K562 (cell line): ENCODE results near the gene TP53I13. TPM values are rescaled to one million over a fixed set of nuclear protein-coding genes. Genes with fewer than 3 reads are reported as not detected.

Experiments
- ATAC-seq: fragments of 200-7000 bp; cut with Tn5 transposase; 3 replicates; pipeline ENCODE4 v1.9.1; 2020; ENCODE audit warnings: moderate library complexity
- BruUV-seq: library from RNA; stranded (reverse); fragments of 400-500 nt; replicated peaks from 2 replicates; lab custom pipeline; 2021; lab: Mats Ljungman, UMichigan
- CTCF ChIA-PET: fragments of 300-600 bp; formaldehyde crosslinking; extraction: SDS; loops from one replicate; lab custom pipeline; 2021; ENCODE audit warnings: low intra/inter-chr PET ratio; lab: Yijun Ruan, JAX
- POLR2A ChIA-PET: fragments of 300-600, 350-650 bp; sonication (Branson Sonifier 250); formaldehyde crosslinking; extraction: SDS; loops from one replicate; lab custom pipeline; 2021; ENCODE audit warnings: antibody characterized with exemption, inconsistent platforms; lab: Yijun Ruan, JAX
- DNase-seq, 4 experiments: peaks; one replicate each; pipeline versions ENCODE4 v3.0.0 to v3.0.0-alpha.2; 2011 to 2018; ENCODE audit warnings: low spot score in 3 of 4, mixed read lengths in 3 of 4; ENCODE audit errors: extremely low read depth in 1 of 4
- FAIRE-seq: peaks from 2 replicates; lab custom pipeline; 2011; peaks lifted over from hg19 to GRCh38; lab: Jason Lieb, UNC
- H2AFZ ChIP-seq: 2 replicates; pipeline ENCODE4 v1.6.0; 2011; ENCODE audit warnings: low read depth, low read length, control low read depth, inconsistent platforms
- H3K27ac ChIP-seq: fragments of 200-600 bp; 3 replicates; pipeline ENCODE4 v1.8.0; 2011; ENCODE audit warnings: low read depth, mild to moderate bottlenecking, control low read depth, inconsistent platforms, low read length, moderate library complexity, mixed read lengths; ENCODE audit errors: extremely low read depth
- H3K27me3 ChIP-seq, 2 experiments: fragments of 300-600 bp in 1 of 2; 2 replicates in 1 of 2; 3 replicates in 1 of 2; pipeline versions ENCODE4 v1.6.0 to v1.8.0; 2011; ENCODE audit warnings: inconsistent platforms in 2 of 2, low read length in 2 of 2, mild to moderate bottlenecking in 1 of 2, mixed read lengths in 1 of 2, moderate library complexity in 1 of 2; ENCODE audit not compliant: control insufficient read depth in 2 of 2, insufficient read depth in 2 of 2
- H3K36me3 ChIP-seq: fragments of 300-600 bp; 3 replicates; pipeline ENCODE4 v1.8.0; 2011; ENCODE audit warnings: mild to moderate bottlenecking, low read length, inconsistent platforms; ENCODE audit not compliant: control insufficient read depth, insufficient read depth
- H3K4me1 ChIP-seq, 2 experiments: fragments of 200-600 bp in 1 of 2; replicated peaks in 1 of 2; 2 replicates in 1 of 2; 3 replicates in 1 of 2; pipeline versions ENCODE4 v1.5.1 to v1.8.0; 2011; ENCODE audit warnings: inconsistent platforms in 2 of 2, low read length in 2 of 2, mild to moderate bottlenecking in 1 of 2, mixed read lengths in 1 of 2, moderate library complexity in 1 of 2; ENCODE audit not compliant: control insufficient read depth in 2 of 2, insufficient read depth in 2 of 2
- H3K4me2 ChIP-seq: 2 replicates; pipeline ENCODE4 v1.6.1; 2011; ENCODE audit warnings: low read length, control low read depth, inconsistent platforms, mixed read lengths; ENCODE audit not compliant: insufficient read depth
- H3K4me3 ChIP-seq: fragments of 200-600 bp; sonication (generic), shearing (Covaris generic); 2 replicates; pipeline ENCODE4 v1.5.1; 2016; ENCODE audit warnings: control low read depth, inconsistent platforms
- H3K79me2 ChIP-seq: fragments of 200-600 bp; 3 replicates; pipeline ENCODE4 v1.8.0; 2011; ENCODE audit warnings: low read length, inconsistent platforms; ENCODE audit not compliant: control insufficient read depth, insufficient read depth
- H3K9ac ChIP-seq, 2 experiments: 2 replicates each; pipeline versions ENCODE4 v1.6.0 to v1.6.1; 2011; ENCODE audit warnings: low read depth in 2 of 2, low read length in 2 of 2, control low read depth in 1 of 2, inconsistent platforms in 1 of 2, mild to moderate bottlenecking in 1 of 2, mixed read lengths in 1 of 2; ENCODE audit not compliant: insufficient read depth in 1 of 2
- H3K9me1 ChIP-seq: one replicate; pipeline ENCODE4 v1.6.0; 2011; ENCODE audit warnings: inconsistent platforms, mild to moderate bottlenecking, low read length, moderate library complexity; ENCODE audit not compliant: control insufficient read depth, insufficient read depth
- H3K9me3 ChIP-seq: replicated peaks from 2 replicates; pipeline ENCODE4 v1.5.1; 2011; ENCODE audit warnings: low read depth, low read length, inconsistent platforms; ENCODE audit not compliant: control insufficient read depth, insufficient read depth
- H4K20me1 ChIP-seq: replicated peaks from 2 replicates; pipeline ENCODE4 v1.6.1; 2011; ENCODE audit warnings: low read length, inconsistent platforms, mixed read lengths; ENCODE audit not compliant: control insufficient read depth, insufficient read depth
- HNRNPL ChIP-seq: fragments of 200-400 bp; formaldehyde crosslinking; IDR thresholded peaks from 2 replicates; pipeline ENCODE4 v1.6.1; 2017; ENCODE audit warnings: low read depth, mild to moderate bottlenecking, low read length
- POLR2G ChIP-seq: fragments of 200-400 bp; formaldehyde crosslinking; IDR thresholded peaks from 2 replicates; pipeline ENCODE4 v1.6.1; 2017; ENCODE audit warnings: low read depth, mild to moderate bottlenecking, antibody characterized with exemption, low read length, moderate library complexity
- RBFOX2 ChIP-seq: fragments of 200-400 bp; formaldehyde crosslinking; IDR thresholded peaks from 2 replicates; pipeline ENCODE4 v1.6.1; 2017; ENCODE audit warnings: low read depth, mild to moderate bottlenecking, low read length, moderate library complexity
- SRSF9 ChIP-seq: fragments of 200-400 bp; formaldehyde crosslinking; IDR thresholded peaks from 2 replicates; pipeline ENCODE4 v1.6.1; 2017; ENCODE audit warnings: low read depth, low read length, borderline replicate concordance
- WGBS: fragments of 100-300 bp; shearing (Covaris generic); methylation state at CpG from one replicate; pipeline ENCODE4 v1.1.6; 2016; ENCODE audit warnings: low coverage, mixed read lengths; ENCODE audit not compliant: insufficient coverage; ENCODE audit errors: missing lambda C conversion rate; 5-methylcytosine and 5-hydroxymethylcytosine counted together
- in situ Hi-C: fragments of 300-500 bp; cut with MboI; formaldehyde crosslinking; loops from 4 replicates; pipeline ENCODE4 v1.15.0; 2018; ENCODE audit warnings: inconsistent platforms, mixed read lengths
- intact Hi-C: fragments of 100-400 bp; cut with micrococcal nuclease; formaldehyde crosslinking; loops from 2 replicates; pipeline ENCODE4 v1.14.2; 2022
- polyA plus RNA-seq, 8 experiments: library from polyadenylated mRNA; depleted of rRNA in 4 of 8; stranded (reverse) in 5 of 8; unstranded in 3 of 8; fragments of >200 nt; fragmentation: Nextera tagmentation in 2 of 8; fragmentation: Illumina TruSeq in 1 of 8; extraction: Ambion mirVana in 2 of 8; extraction: Trizol in 1 of 8; gene quantifications; 2 replicates each; pipeline versions ENCODE4 v1.2.1 to v1.2.3, GENCODE V29; 2011 to 2014; ENCODE audit warnings: inconsistent platforms in 1 of 8, missing spikeins in 1 of 8
- total RNA-seq, 7 experiments: library from RNA; depleted of rRNA in 6 of 7; stranded (reverse); fragments of >200 nt in 6 of 7; fragmentation: Illumina TruSeq in 2 of 7; extraction: Trizol in 2 of 7; gene quantifications; 2 replicates each; pipeline versions ENCODE4 v1.2.1 to v1.2.3, GENCODE V29; 2011 to 2021; ENCODE audit warnings: low replicate concordance in 1 of 7
- TF ChIP-seq, protein P1 (sequence below): fragments of 250-450 bp; sonication (Bioruptor Pico); IDR thresholded peaks from 2 replicates; pipeline ENCODE4 v1.8.0; 2021; ENCODE audit warnings: moderate library complexity, mild to moderate bottlenecking, inconsistent platforms
- TF ChIP-seq, protein P2 (sequence below): sonication (generic); formaldehyde crosslinking; IDR thresholded peaks from 2 replicates; pipeline ENCODE4 v1.8.0; 2022; ENCODE audit warnings: missing genetic modification reagents, mild to moderate bottlenecking, borderline replicate concordance

The TP53I13 gene
- total and polyA plus RNA-seq, 9 of the 15 experiments (the other 6 are each of a cell fraction or from before 2014, with no cell fraction given) = 0.08 to 28.3 (median 9.1) TPM

DNA sequence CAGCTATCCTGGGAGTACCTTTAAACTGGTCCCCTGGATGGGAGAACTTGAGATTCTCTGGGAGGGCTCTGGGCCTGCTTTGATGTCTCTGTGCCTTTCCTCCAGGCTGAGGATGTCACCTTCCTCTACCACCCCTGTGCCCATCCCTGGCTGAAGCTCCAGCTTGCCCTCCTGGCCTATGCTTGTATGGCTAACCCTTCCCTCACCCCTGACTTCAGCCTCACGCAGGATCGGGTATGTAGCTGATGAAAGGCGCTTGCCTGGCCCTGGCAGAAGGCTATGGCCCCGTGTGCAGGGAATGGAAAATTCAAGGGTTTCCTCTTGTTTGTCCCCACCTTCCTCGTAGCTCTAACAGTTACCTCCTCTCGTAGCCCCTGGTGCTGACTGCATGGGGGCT lies 3.0 kb downstream of the TP53I13 start:
- ChIA-PET CTCF (no interaction called here), POLR2A (interaction anchor here (0.6 kb wide), 1 partner anchor 415 kb away, joined by 4 read pairs; no protein-coding TSS in a partner anchor)
- no peak overlapping the region for H3K4me2 ChIP-seq
- no peak overlapping the region for H3K27ac ChIP-seq
- ATAC-seq (no peak), DNase-seq (no peak), FAIRE-seq (no peak)
- WGBS = 79% methylated on average over 5 of the region's 6 CpGs
- in situ Hi-C loops = no loop called here
- TF ChIP-seq SRSF9 = no peak
- TF ChIP-seq, protein P1, sequence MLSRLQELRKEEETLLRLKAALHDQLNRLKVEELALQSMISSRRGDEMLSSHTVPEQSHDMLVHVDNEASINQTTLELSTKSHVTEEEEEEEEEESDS (CRISPR knock-in tag) = no peak
- H3K4me3 ChIP-seq = no peak overlapping the region
- H3K79me2 ChIP-seq = no peaks in the 10 kb centered on the region
- intact Hi-C loops = no loop called here
- H3K4me1 ChIP-seq = peaks cover 3 to 69% of the 10 kb centered on the region in 2 experiments; a peak in 4 of 5 replicates
- no peak overlapping the region for H2AFZ ChIP-seq
- peaks cover 3% of the 10 kb centered on the region for H3K9me1 ChIP-seq
- no peak overlapping the region for H3K9ac ChIP-seq
- no TSS peak for BruUV-seq
- H3K36me3 ChIP-seq = peaks cover 32% of the 10 kb centered on the region; the same call in 2 of the 3 replicates
- no peaks in the 10 kb centered on the region for H3K9me3 ChIP-seq
- H3K27me3 ChIP-seq = no peaks in the 10 kb centered on the region
- H4K20me1 ChIP-seq = no peaks in the 10 kb centered on the region

DNA sequence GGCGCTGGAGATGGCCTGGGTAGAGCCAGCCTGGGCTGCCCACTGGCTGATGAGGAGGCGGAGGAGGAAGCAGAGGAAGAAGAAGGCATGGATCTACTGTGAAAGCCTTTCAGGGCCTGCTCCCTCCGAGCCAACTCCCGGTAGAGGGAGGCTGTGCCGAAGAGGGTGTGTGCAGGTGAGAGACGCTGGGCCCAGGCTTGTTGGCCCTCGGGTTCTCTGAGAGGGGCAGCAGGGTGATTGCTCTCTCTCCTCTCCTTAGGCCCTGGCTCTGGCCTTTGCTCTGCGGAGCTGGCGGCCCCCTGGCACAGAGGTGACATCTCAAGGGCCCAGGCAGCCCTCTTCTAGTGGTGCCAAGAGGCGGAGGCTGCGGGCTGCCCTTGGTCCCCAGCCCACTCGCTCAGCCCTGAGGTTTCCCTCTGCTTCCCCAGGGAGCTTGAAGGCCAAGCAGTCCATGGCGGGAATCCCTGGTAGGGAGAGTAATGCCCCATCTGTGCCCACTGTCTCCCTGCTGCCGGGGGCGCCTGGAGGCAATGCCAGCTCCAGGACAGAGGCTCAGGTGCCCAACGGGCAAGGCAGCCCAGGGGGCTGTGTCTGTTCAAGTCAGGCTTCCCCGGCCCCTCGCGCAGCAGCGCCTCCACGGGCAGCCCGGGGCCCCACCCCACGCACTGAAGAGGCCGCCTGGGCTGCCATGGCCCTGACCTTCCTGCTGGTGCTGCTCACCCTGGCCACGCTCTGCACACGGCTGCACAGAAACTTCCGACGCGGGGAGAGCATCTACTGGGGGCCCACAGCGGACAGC lies 3.6 kb downstream of the TP53I13 start:
- no peak for DNase-seq
- CTCF ChIA-PET = interaction anchor here (1.0 kb wide), 1 partner anchor 353 kb away, joined by 3 read pairs; no protein-coding TSS in a partner anchor
- TF ChIP-seq RBFOX2 (peak; percentile 49), POLR2G (0 out of 2 replicates have a peak, but pooled peaks have one; percentile 48), HNRNPL (peak; percentile 6; the same call in 1 of the 2 replicates)
- TF ChIP-seq, protein P2, sequence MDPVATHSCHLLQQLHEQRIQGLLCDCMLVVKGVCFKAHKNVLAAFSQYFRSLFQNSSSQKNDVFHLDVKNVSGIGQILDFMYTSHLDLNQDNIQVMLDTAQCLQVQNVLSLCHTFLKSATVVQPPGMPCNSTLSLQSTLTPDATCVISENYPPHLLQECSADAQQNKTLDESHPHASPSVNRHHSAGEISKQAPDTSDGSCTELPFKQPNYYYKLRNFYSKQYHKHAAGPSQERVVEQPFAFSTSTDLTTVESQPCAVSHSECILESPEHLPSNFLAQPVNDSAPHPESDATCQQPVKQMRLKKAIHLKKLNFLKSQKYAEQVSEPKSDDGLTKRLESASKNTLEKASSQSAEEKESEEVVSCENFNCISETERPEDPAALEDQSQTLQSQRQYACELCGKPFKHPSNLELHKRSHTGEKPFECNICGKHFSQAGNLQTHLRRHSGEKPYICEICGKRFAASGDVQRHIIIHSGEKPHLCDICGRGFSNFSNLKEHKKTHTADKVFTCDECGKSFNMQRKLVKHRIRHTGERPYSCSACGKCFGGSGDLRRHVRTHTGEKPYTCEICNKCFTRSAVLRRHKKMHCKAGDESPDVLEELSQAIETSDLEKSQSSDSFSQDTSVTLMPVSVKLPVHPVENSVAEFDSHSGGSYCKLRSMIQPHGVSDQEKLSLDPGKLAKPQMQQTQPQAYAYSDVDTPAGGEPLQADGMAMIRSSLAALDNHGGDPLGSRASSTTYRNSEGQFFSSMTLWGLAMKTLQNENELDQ = no peak
- no peak overlapping the region for H3K27ac ChIP-seq
- intact Hi-C loops = no loop called here
- no peak for FAIRE-seq
- H3K36me3 ChIP-seq = peaks cover 38% of the 10 kb centered on the region; the same call in 2 of the 3 replicates
- BruUV-seq = no TSS peak
- no peaks in the 10 kb centered on the region for H3K79me2 ChIP-seq
- in situ Hi-C loops = no loop called here
- H3K9ac ChIP-seq = peak overlapping the region in 1 of 2 experiments; percentile 73; a peak in 1 of 4 replicates
- H3K9me1 ChIP-seq = peaks cover 3% of the 10 kb centered on the region
- POLR2A ChIA-PET = interaction anchor here (1.0 kb wide), 1 partner anchor 10 kb away, joined by 4 read pairs; no protein-coding TSS in a partner anchor
- H4K20me1 ChIP-seq = no peaks in the 10 kb centered on the region
- no peaks in the 10 kb centered on the region for H3K27me3 ChIP-seq
- H3K9me3 ChIP-seq = no peaks in the 10 kb centered on the region
- H3K4me2 ChIP-seq = no peak overlapping the region
- peaks cover 3 to 67% of the 10 kb centered on the region in 2 experiments; a peak in 4 of 5 replicates for H3K4me1 ChIP-seq
- H2AFZ ChIP-seq = no peak overlapping the region
- no peak overlapping the region for H3K4me3 ChIP-seq
- 77% methylated on average over 23 of the region's 30 CpGs for WGBS
- ATAC-seq = no peak
